IPS-20b (cell line): ENCODE measurements around the gene PTGIS.

Experiments used
- H3K27ac ChIP-seq: one replicate; pipeline ENCODE4 v1.5.1; 2013; ENCODE audit warnings: low read length
- H3K27me3 ChIP-seq: 2 replicates; pipeline ENCODE4 v1.6.1; 2013; ENCODE audit warnings: mild to moderate bottlenecking, low read length, inconsistent platforms; ENCODE audit not compliant: insufficient read depth
- H3K36me3 ChIP-seq: 2 replicates; pipeline ENCODE4 v1.6.1; 2013; ENCODE audit warnings: low read depth, mild to moderate bottlenecking, inconsistent platforms, low read length, moderate library complexity; ENCODE audit not compliant: insufficient read depth
- H3K4me1 ChIP-seq: 2 replicates; pipeline ENCODE4 v1.6.1; 2013; ENCODE audit warnings: mild to moderate bottlenecking, control low read depth, inconsistent platforms, low read length, moderate library complexity; ENCODE audit not compliant: insufficient read depth
- H3K4me3 ChIP-seq: 2 replicates; pipeline ENCODE4 v1.5.1; 2013; ENCODE audit warnings: mild to moderate bottlenecking, low read length, inconsistent platforms
- H3K9ac ChIP-seq: 2 replicates; pipeline ENCODE4 v1.6.1; 2013; ENCODE audit warnings: low read depth, mild to moderate bottlenecking, inconsistent platforms, low read length, moderate library complexity
- H3K9me3 ChIP-seq: 2 replicates; pipeline ENCODE4 v1.6.1; 2013; ENCODE audit warnings: mild to moderate bottlenecking, low read depth, low read length, inconsistent platforms; ENCODE audit not compliant: insufficient read depth

Gene PTGIS

DNA sequence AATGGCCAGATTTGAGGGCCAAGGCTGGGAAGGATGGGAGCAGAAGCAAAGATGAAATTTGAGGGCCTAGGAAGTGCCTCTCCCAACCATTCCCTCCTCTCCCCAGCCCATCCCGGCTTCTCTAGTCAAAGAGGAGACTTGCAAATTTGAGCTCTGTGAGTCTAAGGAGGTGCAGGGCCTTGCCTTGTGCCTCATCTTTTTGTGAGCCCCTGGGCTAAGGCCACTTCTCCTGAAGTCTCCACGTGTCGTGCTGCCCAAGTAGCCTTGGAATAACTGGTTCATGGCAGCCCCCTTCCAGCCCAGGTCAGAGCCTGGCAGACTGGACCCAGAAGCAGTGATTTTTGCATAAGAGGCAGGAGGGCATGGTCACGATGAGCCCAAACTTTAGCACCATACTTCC, 6.7 kb downstream of the PTGIS start:
- H3K4me3 ChIP-seq: no peak overlapping the region
- H3K4me1 ChIP-seq: peaks cover 10% of the 10 kb centered on the region; the same call in 1 of the 2 replicates
- no peak overlapping the region for H3K27ac ChIP-seq

DNA sequence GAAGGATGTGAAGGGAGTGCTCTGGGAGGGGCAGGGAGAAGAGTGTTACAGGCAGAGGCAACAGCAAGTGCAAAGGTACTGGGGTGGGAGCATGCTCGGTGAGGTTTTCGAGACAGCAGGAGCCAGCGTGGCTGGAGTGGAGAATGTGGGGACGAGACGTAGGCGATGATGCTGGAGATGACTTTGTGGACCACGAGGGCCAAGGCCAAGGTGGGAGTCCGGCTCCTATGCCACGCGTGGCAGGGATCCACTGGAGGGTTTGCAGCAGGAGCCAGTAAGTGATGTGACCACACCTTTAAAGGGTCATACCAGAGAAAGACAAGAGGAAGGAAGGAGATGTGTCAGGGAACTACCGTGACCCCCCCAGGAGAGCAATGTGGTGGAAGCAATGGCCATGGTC, 7.3 kb downstream of the PTGIS start:
- H3K27me3 ChIP-seq: no peaks in the 10 kb centered on the region
- H3K4me1 ChIP-seq: peaks cover 8% of the 10 kb centered on the region; the same call in 1 of the 2 replicates
- no peak overlapping the region for H3K9ac ChIP-seq
- no peak overlapping the region for H3K27ac ChIP-seq
- H3K36me3 ChIP-seq: no peaks in the 10 kb centered on the region; the same call in 1 of the 2 replicates
- H3K4me3 ChIP-seq: no peak overlapping the region
- H3K9me3 ChIP-seq: peaks cover 8% of the 10 kb centered on the region

More for the DNA sequence above, 6.7 kb downstream of the PTGIS start:
- no peaks in the 10 kb centered on the region; the same call in 1 of the 2 replicates for H3K36me3 ChIP-seq
- peaks cover 1% of the 10 kb centered on the region; the same call in 1 of the 2 replicates for H3K9me3 ChIP-seq
- no peak overlapping the region; the same call in 1 of the 2 replicates for H3K9ac ChIP-seq
- no peaks in the 10 kb centered on the region for H3K27me3 ChIP-seq

DNA sequence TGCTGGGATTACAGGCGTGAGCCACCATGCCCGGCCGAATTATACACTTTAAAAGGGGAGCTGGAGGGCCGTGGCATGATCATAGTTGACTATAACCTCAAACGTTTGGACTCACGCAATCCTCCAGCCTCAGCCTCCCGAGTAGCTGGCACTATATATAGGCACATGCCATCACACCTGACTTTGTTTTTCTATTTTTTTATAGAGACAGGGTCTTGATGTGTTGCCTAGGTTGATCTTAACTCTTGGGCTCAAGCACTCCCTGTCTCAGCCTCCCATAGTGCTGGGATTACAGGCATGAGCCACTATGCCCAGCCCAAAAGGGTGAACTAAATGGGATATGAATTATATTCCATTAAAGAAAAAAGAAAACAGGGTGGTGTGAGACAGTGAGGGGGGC, 7.8 kb downstream of the PTGIS start:
- H3K9ac ChIP-seq: no peak overlapping the region
- no peak overlapping the region for H3K4me3 ChIP-seq
- H3K27me3 ChIP-seq: no peaks in the 10 kb centered on the region
- peaks cover 12% of the 10 kb centered on the region for H3K9me3 ChIP-seq
- H3K27ac ChIP-seq: no peak overlapping the region
- peaks cover 8% of the 10 kb centered on the region; the same call in 1 of the 2 replicates for H3K4me1 ChIP-seq
- H3K36me3 ChIP-seq: no peaks in the 10 kb centered on the region; the same call in 1 of the 2 replicates

DNA sequence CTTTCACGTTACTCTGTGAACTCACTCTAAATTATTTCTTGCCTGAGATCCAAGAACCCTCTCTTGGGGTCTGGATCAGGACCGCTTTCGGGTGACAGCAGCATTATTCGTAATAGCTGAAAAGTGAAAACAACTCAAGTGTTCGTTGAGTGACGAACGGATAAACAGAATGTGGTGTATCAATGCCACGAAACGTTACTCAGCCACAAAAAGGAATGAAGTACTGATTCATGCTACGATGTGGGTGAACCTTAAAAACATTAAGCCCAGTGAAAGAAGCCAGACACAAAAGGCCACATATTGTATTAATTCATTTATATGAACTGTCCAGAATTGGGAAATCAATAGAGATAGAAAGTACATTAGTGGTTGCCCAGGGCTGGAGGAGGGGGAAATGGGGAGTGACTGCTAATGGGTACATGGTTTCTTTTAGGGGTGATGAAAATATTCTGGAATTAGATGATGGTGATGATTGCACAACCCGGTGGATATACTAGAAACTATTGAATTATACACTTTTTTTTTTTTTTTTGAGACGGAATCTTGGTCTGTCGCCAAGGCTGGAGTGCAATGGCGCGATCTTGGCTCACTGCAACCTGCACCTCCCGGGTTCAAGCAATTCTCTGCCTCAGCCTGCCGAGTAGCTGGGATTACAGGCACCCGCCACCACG, 8.4 kb downstream of the PTGIS start:
- no peak overlapping the region for H3K27ac ChIP-seq
- H3K36me3 ChIP-seq: no peaks in the 10 kb centered on the region; the same call in 1 of the 2 replicates

DNA sequence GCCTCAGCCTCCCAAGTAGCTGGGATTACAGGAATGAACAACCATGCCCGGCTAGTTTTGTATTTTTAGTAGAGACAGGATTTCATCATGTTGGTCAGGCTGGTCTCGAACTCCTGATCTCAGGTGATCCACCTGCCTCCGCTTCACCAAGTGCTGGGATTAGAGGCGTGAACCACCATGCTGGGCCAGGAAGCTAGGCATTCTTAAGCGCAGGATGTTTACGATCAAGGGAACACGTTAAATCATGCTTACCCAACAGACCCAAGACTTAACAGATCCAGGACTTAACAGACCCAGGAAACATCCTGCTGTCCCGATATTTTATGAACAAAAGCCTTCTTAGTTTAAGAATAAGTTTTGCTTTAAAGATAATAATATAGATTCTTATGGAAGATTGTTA, 9.1 kb downstream of the PTGIS start:
- no peak overlapping the region for H3K9ac ChIP-seq
- H3K36me3 ChIP-seq: no peaks in the 10 kb centered on the region; the same call in 1 of the 2 replicates
- peaks cover 24% of the 10 kb centered on the region for H3K9me3 ChIP-seq
- peaks cover 8% of the 10 kb centered on the region; the same call in 1 of the 2 replicates for H3K4me1 ChIP-seq
- H3K27me3 ChIP-seq: no peaks in the 10 kb centered on the region
- H3K27ac ChIP-seq: no peak overlapping the region
- H3K4me3 ChIP-seq: no peak overlapping the region

More for the DNA sequence above, 8.4 kb downstream of the PTGIS start:
- H3K27me3 ChIP-seq: no peaks in the 10 kb centered on the region
- H3K4me3 ChIP-seq: no peak overlapping the region
- H3K4me1 ChIP-seq: peaks cover 8% of the 10 kb centered on the region; the same call in 1 of the 2 replicates
- H3K9me3 ChIP-seq: peaks cover 16% of the 10 kb centered on the region
- no peak overlapping the region for H3K9ac ChIP-seq

DNA sequence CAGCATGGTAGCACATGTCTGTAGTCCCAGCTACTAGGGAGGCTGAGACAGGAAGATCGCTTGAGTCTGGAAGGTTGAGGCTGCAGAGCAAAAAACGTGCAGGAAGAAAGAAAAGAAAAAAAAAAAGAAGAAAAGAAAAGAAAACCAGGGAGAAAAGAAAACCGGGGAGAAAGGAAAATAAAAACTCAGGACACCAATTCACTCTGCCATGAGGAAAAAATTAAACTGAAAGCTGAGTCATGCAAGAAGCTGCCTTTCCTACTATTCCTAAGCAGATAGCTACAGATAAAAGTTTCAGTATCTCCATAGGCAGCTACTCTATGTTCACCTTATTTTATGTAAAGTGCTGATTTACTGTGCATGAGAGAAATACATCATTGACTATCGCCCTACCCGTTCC, 10.5 kb downstream of the PTGIS start:
- no peak overlapping the region for H3K27ac ChIP-seq
- no peak overlapping the region for H3K9ac ChIP-seq
- H3K36me3 ChIP-seq: no peaks in the 10 kb centered on the region; the same call in 1 of the 2 replicates
- no peak overlapping the region for H3K4me3 ChIP-seq
- no peaks in the 10 kb centered on the region for H3K27me3 ChIP-seq
- peaks cover 27% of the 10 kb centered on the region for H3K9me3 ChIP-seq
- H3K4me1 ChIP-seq: peaks cover 8% of the 10 kb centered on the region; the same call in 1 of the 2 replicates

DNA sequence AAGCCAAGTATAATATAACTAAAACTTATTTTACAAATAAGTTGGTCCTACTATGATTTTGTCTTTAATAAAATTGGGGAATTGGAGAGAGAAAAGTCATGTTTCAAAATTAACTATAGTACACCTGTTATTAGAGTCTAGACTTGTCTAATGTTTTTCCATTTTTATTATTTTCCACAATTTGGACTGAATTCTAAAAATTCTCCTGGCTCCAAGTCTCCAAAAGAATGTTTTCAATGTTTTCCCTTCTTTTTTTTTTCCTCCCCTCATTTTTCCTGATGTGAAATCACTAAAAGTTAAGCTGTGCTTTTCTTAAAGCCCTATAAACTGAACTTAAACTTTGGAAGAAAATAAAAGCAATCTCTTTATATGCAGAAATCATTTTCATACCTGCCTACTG, 11.3 kb downstream of the PTGIS start:
- peaks cover 27% of the 10 kb centered on the region for H3K9me3 ChIP-seq
- no peaks in the 10 kb centered on the region for H3K27me3 ChIP-seq
- no peak overlapping the region for H3K4me3 ChIP-seq
- no peak overlapping the region for H3K9ac ChIP-seq
- peaks cover 3% of the 10 kb centered on the region; the same call in 1 of the 2 replicates for H3K4me1 ChIP-seq
- no peaks in the 10 kb centered on the region; the same call in 1 of the 2 replicates for H3K36me3 ChIP-seq
- no peak overlapping the region for H3K27ac ChIP-seq

DNA sequence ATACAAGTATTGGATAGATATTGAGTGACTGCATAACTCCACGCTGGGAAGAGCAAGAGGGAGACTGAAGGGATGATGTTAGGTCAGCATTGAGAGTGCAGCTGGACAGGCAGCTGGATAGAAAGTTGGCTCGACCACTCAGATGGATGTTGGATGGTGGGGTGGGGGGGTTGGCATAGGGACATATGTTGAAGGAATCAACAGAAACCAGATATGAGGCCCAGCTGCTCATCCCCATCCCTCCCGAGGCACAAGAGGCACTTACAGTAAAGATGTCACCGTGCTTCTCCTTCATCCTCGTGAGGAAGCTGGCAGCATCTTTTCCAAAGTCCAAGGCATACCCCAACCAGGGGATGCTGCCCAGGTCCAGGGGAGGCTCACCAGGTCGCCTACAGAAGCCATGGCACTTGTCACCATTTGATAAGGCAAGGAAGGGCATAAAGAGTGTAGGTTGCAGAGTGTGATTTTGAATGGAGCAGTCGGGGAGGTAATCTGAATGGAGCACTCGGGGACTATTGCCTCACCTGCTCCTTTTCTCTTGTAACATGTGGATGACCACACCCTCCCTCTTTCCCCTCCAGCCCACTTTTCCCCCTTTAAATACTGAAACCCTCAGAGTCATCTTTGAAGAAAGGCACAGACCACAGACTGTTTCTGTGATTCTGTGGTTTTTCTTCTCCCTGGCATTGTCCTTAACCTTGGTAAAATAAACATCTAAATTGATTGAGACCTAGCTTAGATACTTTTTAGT, 18.0 kb downstream of the PTGIS start:
- H3K9ac ChIP-seq: no peak overlapping the region
- no peaks in the 10 kb centered on the region for H3K27me3 ChIP-seq
- no peak overlapping the region for H3K27ac ChIP-seq
- H3K4me3 ChIP-seq: no peak overlapping the region
- peaks cover 19% of the 10 kb centered on the region for H3K9me3 ChIP-seq
- H3K4me1 ChIP-seq: no peaks in the 10 kb centered on the region
- H3K36me3 ChIP-seq: peaks cover 22% of the 10 kb centered on the region; the same call in 1 of the 2 replicates

DNA sequence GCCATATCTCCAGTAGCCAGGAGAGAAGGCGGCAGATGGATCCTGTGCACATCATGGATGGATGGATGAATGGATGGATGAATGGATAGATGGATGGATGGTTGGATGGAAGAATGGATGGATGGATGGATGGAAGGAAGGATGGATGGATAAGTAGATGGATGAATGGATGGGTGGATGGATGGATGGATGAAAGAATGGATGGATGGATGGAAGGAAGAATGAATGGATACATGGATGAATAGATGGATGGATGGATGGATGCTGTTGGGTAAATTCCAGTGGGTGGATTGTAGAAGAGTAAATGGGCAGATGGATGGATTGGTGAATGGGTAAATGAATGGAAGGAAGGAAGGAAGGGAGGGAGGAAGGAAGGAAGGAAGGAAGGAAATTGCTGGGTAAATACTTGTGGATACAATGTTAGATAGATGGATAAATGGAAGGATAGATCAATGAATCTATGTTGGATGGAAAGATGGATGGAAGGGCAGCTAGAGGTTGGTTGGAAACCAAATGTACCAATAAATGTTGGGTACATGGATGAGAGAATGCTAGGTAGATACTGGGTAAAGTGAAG, 19.5 kb downstream of the PTGIS start:
- Histone ChIP-seq H3K27me3 (no peaks in the 10 kb centered on the region), H3K9me3 (peaks cover 5% of the 10 kb centered on the region; the same call in 1 of the 2 replicates), H3K36me3 (peaks cover 33% of the 10 kb centered on the region; the same call in 1 of the 2 replicates), H3K4me3 (no peak overlapping the region), H3K9ac (no peak overlapping the region), H3K4me1 (no peaks in the 10 kb centered on the region), H3K27ac (no peak overlapping the region)

DNA sequence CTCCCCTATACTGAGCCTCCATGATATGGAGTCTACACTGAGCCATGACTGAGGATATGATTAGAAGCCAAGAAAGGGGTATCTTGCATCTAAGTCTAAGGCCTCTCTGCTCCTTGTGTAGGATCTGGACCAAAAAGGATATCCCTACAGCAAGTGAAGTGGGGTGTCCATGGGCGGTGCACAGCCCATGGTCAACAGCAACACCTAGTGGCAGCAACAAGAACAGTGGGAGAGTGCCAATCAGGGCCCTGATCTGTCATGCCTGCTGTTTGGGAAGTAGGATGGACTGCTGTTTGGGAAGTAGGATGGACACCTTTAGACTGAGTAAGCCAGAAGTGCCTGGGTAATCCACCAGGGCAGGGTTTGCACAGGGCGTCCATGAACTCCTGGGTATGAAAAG, 22.4 kb downstream of the PTGIS start:
- Histone ChIP-seq H3K4me3 (no peak overlapping the region), H3K27me3 (no peaks in the 10 kb centered on the region), H3K9me3 (peaks cover 5% of the 10 kb centered on the region; the same call in 1 of the 2 replicates), H3K27ac (no peak overlapping the region), H3K36me3 (peaks cover 36% of the 10 kb centered on the region; the same call in 1 of the 2 replicates), H3K4me1 (no peaks in the 10 kb centered on the region), H3K9ac (no peak overlapping the region)

DNA sequence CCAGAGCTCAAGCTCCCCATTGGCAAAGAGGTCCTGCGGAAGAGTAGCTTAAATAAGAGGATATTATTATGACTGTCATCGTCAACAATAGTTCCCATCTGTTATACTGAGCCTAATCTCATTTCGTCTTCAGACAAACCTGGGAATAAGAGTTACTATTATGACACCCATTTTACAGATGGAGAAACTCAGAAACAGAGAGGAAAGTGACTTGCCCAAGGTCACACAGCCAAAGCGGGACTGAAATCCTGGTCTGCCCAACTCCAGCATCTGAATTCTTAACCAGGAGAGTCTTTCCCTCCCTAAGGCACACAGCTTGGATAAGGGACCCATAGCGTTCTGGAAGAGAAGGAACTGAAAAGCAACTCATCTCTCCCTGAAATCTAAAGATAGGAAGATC, 23.4 kb downstream of the PTGIS start:
- H3K9me3 ChIP-seq: peaks cover 5% of the 10 kb centered on the region; the same call in 1 of the 2 replicates
- H3K27me3 ChIP-seq: no peaks in the 10 kb centered on the region
- H3K27ac ChIP-seq: no peak overlapping the region
- no peak overlapping the region for H3K9ac ChIP-seq
- H3K4me3 ChIP-seq: no peak overlapping the region
- H3K36me3 ChIP-seq: peaks cover 36% of the 10 kb centered on the region; the same call in 1 of the 2 replicates
- H3K4me1 ChIP-seq: no peaks in the 10 kb centered on the region
